Skeletal muscle tissue (tissue), 4 donors: ENCODE results near the gene TCP11. TPM values are rescaled to one million over a fixed set of nuclear protein-coding genes. Genes with fewer than 3 reads are reported as not detected.

Experiments
- H3K27ac ChIP-seq: one replicate; pipeline ENCODE4 v1.7.0; 2013; ENCODE audit warnings: mild to moderate bottlenecking, low read depth, low read length, inconsistent platforms
- H3K27me3 ChIP-seq, 3 donors: one replicate each; pipeline ENCODE4 v1.7.0; 2013; ENCODE audit warnings: low read length in 3 of 3; ENCODE audit not compliant: control insufficient read depth in 3 of 3, insufficient read depth in 3 of 3
- H3K36me3 ChIP-seq, 3 donors: one replicate each; pipeline ENCODE4 v1.7.0; 2013; ENCODE audit warnings: low read length in 3 of 3; ENCODE audit not compliant: control insufficient read depth in 3 of 3, insufficient read depth in 3 of 3
- H3K4me1 ChIP-seq, 3 donors: one replicate each; pipeline ENCODE4 v1.7.0; 2013; ENCODE audit warnings: low read length in 3 of 3, mild to moderate bottlenecking in 3 of 3; ENCODE audit not compliant: control insufficient read depth in 3 of 3, insufficient read depth in 3 of 3
- H3K4me3 ChIP-seq, 3 donors: one replicate each; pipeline ENCODE4 v1.7.0; 2013; ENCODE audit warnings: low read length in 3 of 3
- H3K9ac ChIP-seq, 3 donors: one replicate each; pipeline ENCODE4 v1.7.0; 2013; ENCODE audit warnings: low read length in 3 of 3, mild to moderate bottlenecking in 3 of 3, moderate library complexity in 2 of 3, low read depth in 1 of 3
- H3K9me3 ChIP-seq, 3 donors: one replicate each; pipeline ENCODE4 v1.7.0; 2013; ENCODE audit warnings: low read length in 3 of 3; ENCODE audit not compliant: control insufficient read depth in 3 of 3
- total RNA-seq: library from RNA; depleted of rRNA; stranded (reverse); fragments of >200 nt; gene quantifications from one replicate; pipeline ENCODE4 v1.2.3, GENCODE V29; 2014
- donor health status: Osteomylitis.

Gene TCP11
- total RNA-seq, 1 donor from 2014 or later: not detected

- H3K9ac ChIP-seq: no peak overlapping the region
Observed at GRCh38 chr6:35151466-35151865, 10.3 kb upstream of the TCP11 start.

GRCh38 chr6:35149891-35150566 is 8.9 kb upstream of the TCP11 start:
- Histone ChIP-seq H3K4me3 (no peak overlapping the region), H3K9me3 (no peaks in the 10 kb centered on the region), H3K27ac (no peak overlapping the region), H3K27me3 (peaks cover 0 to 12% (median 3%) of the 10 kb centered on the region in 3 donors), H3K9ac (no peak overlapping the region), H3K4me1 (peaks cover 0 to 3% (median 0%) of the 10 kb centered on the region in 3 donors), H3K36me3 (no peaks in the 10 kb centered on the region)

More at GRCh38 chr6:35151466-35151865, 10.3 kb upstream of the TCP11 start:
- H3K9me3 ChIP-seq: no peaks in the 10 kb centered on the region
- H3K27ac ChIP-seq: no peak overlapping the region
- no peaks in the 10 kb centered on the region for H3K36me3 ChIP-seq
- no peak overlapping the region for H3K4me3 ChIP-seq
- peaks cover 0 to 12% (median 3%) of the 10 kb centered on the region in 3 donors for H3K27me3 ChIP-seq
- H3K4me1 ChIP-seq: peaks cover 0 to 3% (median 0%) of the 10 kb centered on the region in 3 donors

GRCh38 chr6:35148167-35148741 is 7.1 kb upstream of the TCP11 start:
- Histone ChIP-seq H3K27me3 (peaks cover 0 to 12% (median 3%) of the 10 kb centered on the region in 3 donors), H3K27ac (no peak overlapping the region), H3K9me3 (no peaks in the 10 kb centered on the region), H3K4me1 (peaks cover 0 to 3% (median 0%) of the 10 kb centered on the region in 3 donors), H3K4me3 (no peak overlapping the region), H3K36me3 (no peaks in the 10 kb centered on the region), H3K9ac (no peak overlapping the region)

GRCh38 chr6:35147486-35147885 is 6.3 kb upstream of the TCP11 start:
- H3K9ac ChIP-seq: no peak overlapping the region
- H3K9me3 ChIP-seq: no peaks in the 10 kb centered on the region
- peaks cover 0 to 3% (median 0%) of the 10 kb centered on the region in 3 donors for H3K4me1 ChIP-seq
- H3K4me3 ChIP-seq: no peak overlapping the region
- H3K27me3 ChIP-seq: peaks cover 0 to 12% (median 3%) of the 10 kb centered on the region in 3 donors
- no peaks in the 10 kb centered on the region for H3K36me3 ChIP-seq
- no peak overlapping the region for H3K27ac ChIP-seq

GRCh38 chr6:35147026-35147425 is 5.9 kb upstream of the TCP11 start:
- Histone ChIP-seq H3K27me3 (peaks cover 0 to 12% (median 3%) of the 10 kb centered on the region in 3 donors), H3K9ac (no peak overlapping the region), H3K4me3 (no peak overlapping the region), H3K4me1 (peaks cover 0 to 3% (median 0%) of the 10 kb centered on the region in 3 donors), H3K27ac (no peak overlapping the region), H3K36me3 (no peaks in the 10 kb centered on the region), H3K9me3 (no peaks in the 10 kb centered on the region)

GRCh38 chr6:35146453-35146852 is 5.3 kb upstream of the TCP11 start:
- H3K4me3 ChIP-seq: no peak overlapping the region
- no peak overlapping the region for H3K27ac ChIP-seq
- H3K9ac ChIP-seq: no peak overlapping the region
- H3K36me3 ChIP-seq: no peaks in the 10 kb centered on the region
- H3K4me1 ChIP-seq: peaks cover 0 to 3% (median under 1%) of the 10 kb centered on the region in 3 donors
- H3K27me3 ChIP-seq: peaks cover 1 to 12% (median 5%) of the 10 kb centered on the region in 3 donors
- no peaks in the 10 kb centered on the region for H3K9me3 ChIP-seq

GRCh38 chr6:35145757-35146156 is 4.6 kb upstream of the TCP11 start:
- Histone ChIP-seq H3K27ac (no peak overlapping the region), H3K27me3 (peaks cover 4 to 12% (median 8%) of the 10 kb centered on the region in 3 donors), H3K4me3 (no peak overlapping the region), H3K36me3 (no peaks in the 10 kb centered on the region), H3K4me1 (peaks cover 0 to 4% (median 3%) of the 10 kb centered on the region in 3 donors), H3K9ac (no peak overlapping the region), H3K9me3 (no peaks in the 10 kb centered on the region)

- Histone ChIP-seq H3K9ac (no peak overlapping the region), H3K9me3 (no peaks in the 10 kb centered on the region), H3K4me3 (no peak overlapping the region), H3K27me3 (peaks cover 0 to 5% (median 4%) of the 10 kb centered on the region in 3 donors), H3K36me3 (no peaks in the 10 kb centered on the region), H3K4me1 (peaks cover 0 to 6% (median 0%) of the 10 kb centered on the region in 3 donors), H3K27ac (no peak overlapping the region)
Observed at GRCh38 chr6:35142588-35143569, 1.7 kb upstream of the TCP11 start.

- Histone ChIP-seq H3K36me3 (no peaks in the 10 kb centered on the region), H3K4me1 (peaks cover 0 to 6% (median 0%) of the 10 kb centered on the region in 3 donors), H3K4me3 (no peak overlapping the region), H3K27ac (no peak overlapping the region), H3K9me3 (no peaks in the 10 kb centered on the region), H3K9ac (peak overlapping the region in 1 of 3 donors; percentile 57), H3K27me3 (peaks cover 0 to 5% (median 4%) of the 10 kb centered on the region in 3 donors)
Observed at GRCh38 chr6:35140639-35141006, 516 bp downstream of the TCP11 start.
